HCT116 (cell line): ENCODE measurements around the gene NOTCH4. TPM values are rescaled to one million over a fixed set of nuclear protein-coding genes. Genes with fewer than 3 reads are reported as not detected.

Source experiments
- ATAC-seq: fragments of 200-7000 bp; cut with Tn5 transposase; 2 replicates; pipeline ENCODE4 v1.9.1; 2020; ENCODE audit warnings: mild to moderate bottlenecking, moderate library complexity
- BruUV-seq: library from RNA; stranded (reverse); fragments of 400-500 nt; replicated peaks from 2 replicates; lab custom pipeline; 2021; lab: Mats Ljungman, UMichigan
- CTCF ChIA-PET: fragments of 300-600 bp; sonication (Branson Sonifier 250); formaldehyde crosslinking; loops from one replicate; lab custom pipeline; 2021; ENCODE audit warnings: antibody characterized with exemption; lab: Charles Lee
- POLR2A ChIA-PET: fragments of 300-600, 350-600 bp; sonication (Branson Sonifier 250); formaldehyde crosslinking; loops from one replicate; lab custom pipeline; 2021; ENCODE audit warnings: antibody characterized with exemption; lab: Charles Lee
- RAD21 ChIA-PET, 2 experiments: fragments of 300-600 bp; sonication (Branson Sonifier 250); formaldehyde crosslinking; loops; one replicate each; lab custom pipeline; 2023; ENCODE audit warnings: low total read pairs in 2 of 2; ENCODE audit not compliant: uncharacterized antibody in 2 of 2, unreplicated experiment in 2 of 2, low non-redundant PET in 1 of 2; lab: Charles Lee
- DNase-seq: peaks from one replicate; pipeline ENCODE4 v3.0.0-alpha.2; 2010; ENCODE audit warnings: low read depth, low spot score
- H2AFZ ChIP-seq: fragments of 200-600 bp; shearing (Covaris generic), sonication (generic); 2 replicates; pipeline ENCODE4 v1.6.1; 2017; ENCODE audit warnings: low read depth, mixed run types, mixed read lengths, antibody characterized with exemption, low read length; ENCODE audit not compliant: poor library complexity, severe bottlenecking
- H3K27ac ChIP-seq: 2 replicates; pipeline ENCODE4 v1.5.1; 2012; ENCODE audit warnings: low read depth, low read length
- H3K27me3 ChIP-seq: fragments of 200-600 bp; sonication (generic); 2 replicates; pipeline ENCODE4 v1.6.1; 2016; ENCODE audit warnings: mixed run types, low read length, mixed read lengths; ENCODE audit not compliant: insufficient read depth
- H3K36me3 ChIP-seq, 2 experiments: fragments of 200-500 bp in 1 of 2; fragments of 200-600 bp in 1 of 2; sonication (Bioruptor generic) in 1 of 2; sonication (generic) in 1 of 2; 2 replicates each; pipeline versions ENCODE4 v1.5.1 to v1.6.1; 2014 to 2016; ENCODE audit warnings: low read length in 2 of 2, inconsistent platforms in 1 of 2, mixed read lengths in 1 of 2, mixed run types in 1 of 2; ENCODE audit not compliant: insufficient read depth in 2 of 2, control insufficient read depth in 1 of 2
- H3K4me1 ChIP-seq, 2 experiments: fragments of 200-600 bp in 1 of 2; sonication (generic) in 1 of 2; 2 replicates each; pipeline versions ENCODE4 v1.5.1 to v1.6.1; 2012 to 2017; ENCODE audit warnings: low read length in 2 of 2, inconsistent platforms in 1 of 2, mild to moderate bottlenecking in 1 of 2, mixed read lengths in 1 of 2, mixed run types in 1 of 2, moderate library complexity in 1 of 2; ENCODE audit not compliant: insufficient read depth in 2 of 2, control insufficient read depth in 1 of 2
- H3K4me2 ChIP-seq: fragments of 200-600 bp; sonication (generic); 2 replicates; pipeline ENCODE4 v1.6.1; 2017; ENCODE audit warnings: mixed run types, low read length, mixed read lengths
- H3K4me3 ChIP-seq, 2 experiments: fragments of 200-600 bp in 1 of 2; sonication (generic) in 1 of 2; replicated peaks in 1 of 2; 2 replicates each; pipeline ENCODE4 v1.5.1; 2011 to 2016; ENCODE audit warnings: low read length in 2 of 2, control low read depth in 1 of 2, low read depth in 1 of 2, mild to moderate bottlenecking in 1 of 2, mixed read lengths in 1 of 2, mixed run types in 1 of 2
- H3K79me2 ChIP-seq: fragments of 200-600 bp; sonication (generic); 2 replicates; pipeline ENCODE4 v1.6.1; 2017; ENCODE audit warnings: mild to moderate bottlenecking, mixed run types, low read length, moderate library complexity, mixed read lengths; ENCODE audit not compliant: insufficient read depth
- H3K9ac ChIP-seq: fragments of 200-600 bp; sonication (generic); 2 replicates; pipeline ENCODE4 v1.6.1; 2016; ENCODE audit warnings: low read length, mixed read lengths
- H3K9me2 ChIP-seq: fragments of 200-600 bp; sonication (generic), shearing (Covaris generic); 2 replicates; pipeline ENCODE4 v1.6.1; 2017; ENCODE audit warnings: mixed run types, mild to moderate bottlenecking, moderate library complexity; ENCODE audit not compliant: insufficient read depth
- H3K9me3 ChIP-seq, 2 experiments: fragments of 200-500 bp in 1 of 2; fragments of 200-600 bp in 1 of 2; sonication (Bioruptor generic) in 1 of 2; sonication (generic) in 1 of 2; 2 replicates each; pipeline ENCODE4 v1.6.1; 2014 to 2017; ENCODE audit warnings: low read length in 2 of 2, mixed read lengths in 2 of 2, inconsistent platforms in 1 of 2, low read depth in 1 of 2, mild to moderate bottlenecking in 1 of 2, mixed run types in 1 of 2, moderate library complexity in 1 of 2; ENCODE audit not compliant: control insufficient read depth in 1 of 2, insufficient read depth in 1 of 2
- H4K20me1 ChIP-seq: fragments of 200-600 bp; sonication (generic), shearing (Covaris generic); 2 replicates; pipeline ENCODE4 v1.6.1; 2017; ENCODE audit warnings: mixed run types, mild to moderate bottlenecking, moderate library complexity; ENCODE audit not compliant: insufficient read depth
- CEBPB ChIP-seq: IDR thresholded peaks from 2 replicates; pipeline ENCODE4 v1.6.1; 2012; ENCODE audit warnings: low read depth
- ELF1 ChIP-seq: IDR thresholded peaks from 2 replicates; pipeline ENCODE4 v1.6.1; 2012; ENCODE audit warnings: low read depth, borderline replicate concordance
- EZH2 ChIP-seq: fragments of 200-600 bp; sonication (generic); IDR thresholded peaks from 2 replicates; pipeline ENCODE4 v1.6.1; 2017; ENCODE audit warnings: antibody characterized with exemption, mixed run types
- MAX ChIP-seq: IDR thresholded peaks from 2 replicates; pipeline ENCODE4 v1.6.1; 2012
- RAD21 ChIP-seq: IDR thresholded peaks from 2 replicates; pipeline ENCODE4 v1.6.1; 2012; ENCODE audit warnings: low read depth, mild to moderate bottlenecking
- SIN3A ChIP-seq: IDR thresholded peaks from 2 replicates; pipeline ENCODE4 v1.6.1; 2012; ENCODE audit warnings: low read depth
- SRF ChIP-seq: IDR thresholded peaks from 2 replicates; pipeline ENCODE4 v1.6.1; 2012; ENCODE audit warnings: low read depth
- YY1 ChIP-seq: IDR thresholded peaks from 2 replicates; pipeline ENCODE4 v1.6.1; 2011; ENCODE audit warnings: low read length, low read depth, moderate library complexity, mild to moderate bottlenecking; ENCODE audit not compliant: insufficient replicate concordance; ENCODE audit errors: extremely low read depth
- ZFX ChIP-seq: fragments of 450-650 bp; IDR thresholded peaks from 2 replicates; pipeline ENCODE4 v1.6.1; 2017
- ZNF274 ChIP-seq: fragments of 200-500 bp; sonication (Bioruptor generic); IDR thresholded peaks from 2 replicates; pipeline ENCODE4 v1.6.1; 2014; ENCODE audit warnings: mild to moderate bottlenecking, low read depth, low read length, inconsistent platforms
- intact Hi-C: fragments of 100-400 bp; cut with micrococcal nuclease; formaldehyde crosslinking; loops from 2 replicates; pipeline ENCODE4 v1.10.0; 2022
- total RNA-seq: library from RNA; stranded (reverse); gene quantifications from one replicate; pipeline ENCODE4 v1.2.1, GENCODE V29; 2021; ENCODE audit not compliant: unreplicated experiment
- TF ChIP-seq, protein P1 (sequence below), 3 experiments: fragments of 200-600 bp in 1 of 3; sonication (generic) in 1 of 3; IDR thresholded peaks in 2 of 3; conservative IDR thresholded peaks in 1 of 3; 2 replicates each; pipeline ENCODE4 v1.5.1; 2012 to 2017; ENCODE audit warnings: low read depth in 2 of 3, low read length in 2 of 3, antibody characterized with exemption in 1 of 3, borderline replicate concordance in 1 of 3, control low read depth in 1 of 3, mild to moderate bottlenecking in 1 of 3, mixed read lengths in 1 of 3, mixed run types in 1 of 3, moderate library complexity in 1 of 3; ENCODE audit not compliant: insufficient read depth in 1 of 3
- TF ChIP-seq, protein P2 (sequence below): IDR thresholded peaks from 2 replicates; pipeline ENCODE4 v1.6.1; 2012
- TF ChIP-seq, protein P3 (sequence below): IDR thresholded peaks from 2 replicates; pipeline ENCODE4 v1.6.1; 2012; ENCODE audit warnings: low read depth

The NOTCH4 gene
- total RNA-seq, 1 experiment from 2014 or later = 0.81 TPM

DNA sequence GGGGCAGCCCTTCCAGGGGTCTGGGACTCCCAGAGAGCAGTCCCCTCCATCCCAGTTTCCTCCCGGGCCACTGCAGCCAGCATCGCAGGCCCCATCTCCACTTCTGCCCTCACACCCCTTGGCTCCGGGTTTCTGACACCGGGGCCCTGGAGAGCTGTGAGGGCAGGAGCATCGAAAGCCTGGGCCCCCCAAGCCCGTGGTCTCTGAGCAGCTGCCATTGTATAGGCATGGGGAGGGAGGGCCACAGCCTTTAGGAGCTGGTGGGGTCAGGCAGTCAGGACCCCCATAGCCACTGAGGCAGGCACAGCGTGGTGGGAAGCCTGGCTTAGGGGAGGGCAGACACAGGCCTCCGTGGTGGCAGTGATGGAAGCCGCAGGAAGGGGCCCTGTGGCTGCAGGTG, 21.7 kb downstream of the NOTCH4 start:
- Histone ChIP-seq H3K4me1 (peaks cover 4 to 11% of the 10 kb centered on the region in 2 experiments), H3K79me2 (no peaks in the 10 kb centered on the region), H3K27ac (no peak overlapping the region), H3K9me2 (no peaks in the 10 kb centered on the region), H3K27me3 (0 out of 2 replicates have a peak, but pooled peaks cover 3% of the 10 kb centered on the region), H3K9ac (no peak overlapping the region), H4K20me1 (no peaks in the 10 kb centered on the region), H2AFZ (no peak overlapping the region), H3K9me3 (no peaks in the 10 kb centered on the region), H3K36me3 (no peaks in the 10 kb centered on the region), H3K4me3 (no peak overlapping the region), H3K4me2 (no peak overlapping the region)
- CTCF ChIA-PET = no interaction called here
- no TSS peak for BruUV-seq
- ATAC-seq (no peak), DNase-seq (no peak)
- TF ChIP-seq MAX = no peak
- TF ChIP-seq EZH2 = no peak
- TF ChIP-seq ZFX = no peak
- POLR2A ChIA-PET = no interaction called here
- RAD21 ChIA-PET = no interaction called here
- intact Hi-C loops = no loop called here

DNA sequence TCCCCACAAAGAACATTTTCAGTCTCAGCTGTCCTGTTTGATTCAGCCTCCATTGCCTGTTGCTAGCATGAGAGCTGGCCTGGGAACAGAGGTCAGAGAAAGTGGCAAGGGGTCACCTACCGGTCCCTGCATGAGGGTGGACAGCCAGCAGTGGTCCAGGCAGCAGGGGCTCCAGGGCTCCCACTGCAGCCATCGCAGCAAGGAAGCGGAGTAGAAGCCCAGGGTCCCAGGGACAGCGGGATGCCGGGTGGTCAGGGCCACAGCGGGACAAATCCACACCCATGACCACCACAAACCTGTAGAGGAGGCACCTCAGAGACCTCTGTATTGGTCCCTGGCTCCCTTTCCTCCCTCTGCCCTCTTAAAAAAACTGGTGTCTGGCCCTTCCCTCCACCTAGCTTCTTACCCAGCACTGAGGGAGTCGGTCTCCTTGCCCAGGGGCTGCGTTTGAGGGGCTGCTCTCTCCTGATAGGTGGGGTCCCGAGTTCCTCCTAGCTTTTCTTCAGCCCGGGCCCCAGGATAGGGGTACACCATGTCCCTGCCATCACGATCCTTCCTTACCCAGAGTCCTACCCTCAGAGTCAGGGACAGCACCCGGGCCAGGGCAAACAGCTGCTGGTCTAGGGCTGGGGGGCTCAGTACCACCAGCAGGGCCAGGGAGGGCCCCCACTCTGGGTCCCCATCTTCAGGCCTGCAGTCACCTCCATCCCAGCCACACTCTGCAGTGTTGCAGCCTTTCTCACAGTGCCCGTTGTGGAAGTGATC, 23.0 kb downstream of the NOTCH4 start:
- no peaks in the 10 kb centered on the region for H3K36me3 ChIP-seq
- POLR2A ChIA-PET = no interaction called here
- BruUV-seq = no TSS peak
- no peak overlapping the region for H3K9ac ChIP-seq
- ATAC-seq = no peak
- H4K20me1 ChIP-seq = no peaks in the 10 kb centered on the region
- CTCF ChIA-PET = no interaction called here
- H3K27ac ChIP-seq = no peak overlapping the region
- no peak for DNase-seq
- H3K4me3 ChIP-seq = no peak overlapping the region
- H3K4me2 ChIP-seq = no peak overlapping the region
- H3K9me3 ChIP-seq = no peaks in the 10 kb centered on the region
- peaks cover 11 to 22% of the 10 kb centered on the region in 2 experiments for H3K4me1 ChIP-seq
- intact Hi-C loops = no loop called here
- RAD21 ChIA-PET = no interaction called here
- no peaks in the 10 kb centered on the region for H3K9me2 ChIP-seq
- H2AFZ ChIP-seq = no peak overlapping the region
- H3K27me3 ChIP-seq = 0 out of 2 replicates have a peak, but pooled peaks cover 3% of the 10 kb centered on the region
- no peaks in the 10 kb centered on the region for H3K79me2 ChIP-seq
- TF ChIP-seq SIN3A (no peak), RAD21 (no peak), SRF (no peak), YY1 (no peak), ZNF274 (no peak), ELF1 (no peak), CEBPB (no peak), ZFX (no peak), MAX (no peak)
- TF ChIP-seq, protein P1, sequence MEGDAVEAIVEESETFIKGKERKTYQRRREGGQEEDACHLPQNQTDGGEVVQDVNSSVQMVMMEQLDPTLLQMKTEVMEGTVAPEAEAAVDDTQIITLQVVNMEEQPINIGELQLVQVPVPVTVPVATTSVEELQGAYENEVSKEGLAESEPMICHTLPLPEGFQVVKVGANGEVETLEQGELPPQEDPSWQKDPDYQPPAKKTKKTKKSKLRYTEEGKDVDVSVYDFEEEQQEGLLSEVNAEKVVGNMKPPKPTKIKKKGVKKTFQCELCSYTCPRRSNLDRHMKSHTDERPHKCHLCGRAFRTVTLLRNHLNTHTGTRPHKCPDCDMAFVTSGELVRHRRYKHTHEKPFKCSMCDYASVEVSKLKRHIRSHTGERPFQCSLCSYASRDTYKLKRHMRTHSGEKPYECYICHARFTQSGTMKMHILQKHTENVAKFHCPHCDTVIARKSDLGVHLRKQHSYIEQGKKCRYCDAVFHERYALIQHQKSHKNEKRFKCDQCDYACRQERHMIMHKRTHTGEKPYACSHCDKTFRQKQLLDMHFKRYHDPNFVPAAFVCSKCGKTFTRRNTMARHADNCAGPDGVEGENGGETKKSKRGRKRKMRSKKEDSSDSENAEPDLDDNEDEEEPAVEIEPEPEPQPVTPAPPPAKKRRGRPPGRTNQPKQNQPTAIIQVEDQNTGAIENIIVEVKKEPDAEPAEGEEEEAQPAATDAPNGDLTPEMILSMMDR (IDR thresholded peaks at IDR 0.05 in 2 of 3, conservative IDR thresholded peaks at IDR 0.05 in 1 of 3; ENCODE audit: borderline replicate concordance in 1 of 3, insufficient read depth in 1 of 3, low read depth in 2 of 3, low read length in 2 of 3) = no peak
- TF ChIP-seq, protein P2, sequence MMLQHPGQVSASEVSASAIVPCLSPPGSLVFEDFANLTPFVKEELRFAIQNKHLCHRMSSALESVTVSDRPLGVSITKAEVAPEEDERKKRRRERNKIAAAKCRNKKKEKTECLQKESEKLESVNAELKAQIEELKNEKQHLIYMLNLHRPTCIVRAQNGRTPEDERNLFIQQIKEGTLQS = no peak
- TF ChIP-seq, protein P3, sequence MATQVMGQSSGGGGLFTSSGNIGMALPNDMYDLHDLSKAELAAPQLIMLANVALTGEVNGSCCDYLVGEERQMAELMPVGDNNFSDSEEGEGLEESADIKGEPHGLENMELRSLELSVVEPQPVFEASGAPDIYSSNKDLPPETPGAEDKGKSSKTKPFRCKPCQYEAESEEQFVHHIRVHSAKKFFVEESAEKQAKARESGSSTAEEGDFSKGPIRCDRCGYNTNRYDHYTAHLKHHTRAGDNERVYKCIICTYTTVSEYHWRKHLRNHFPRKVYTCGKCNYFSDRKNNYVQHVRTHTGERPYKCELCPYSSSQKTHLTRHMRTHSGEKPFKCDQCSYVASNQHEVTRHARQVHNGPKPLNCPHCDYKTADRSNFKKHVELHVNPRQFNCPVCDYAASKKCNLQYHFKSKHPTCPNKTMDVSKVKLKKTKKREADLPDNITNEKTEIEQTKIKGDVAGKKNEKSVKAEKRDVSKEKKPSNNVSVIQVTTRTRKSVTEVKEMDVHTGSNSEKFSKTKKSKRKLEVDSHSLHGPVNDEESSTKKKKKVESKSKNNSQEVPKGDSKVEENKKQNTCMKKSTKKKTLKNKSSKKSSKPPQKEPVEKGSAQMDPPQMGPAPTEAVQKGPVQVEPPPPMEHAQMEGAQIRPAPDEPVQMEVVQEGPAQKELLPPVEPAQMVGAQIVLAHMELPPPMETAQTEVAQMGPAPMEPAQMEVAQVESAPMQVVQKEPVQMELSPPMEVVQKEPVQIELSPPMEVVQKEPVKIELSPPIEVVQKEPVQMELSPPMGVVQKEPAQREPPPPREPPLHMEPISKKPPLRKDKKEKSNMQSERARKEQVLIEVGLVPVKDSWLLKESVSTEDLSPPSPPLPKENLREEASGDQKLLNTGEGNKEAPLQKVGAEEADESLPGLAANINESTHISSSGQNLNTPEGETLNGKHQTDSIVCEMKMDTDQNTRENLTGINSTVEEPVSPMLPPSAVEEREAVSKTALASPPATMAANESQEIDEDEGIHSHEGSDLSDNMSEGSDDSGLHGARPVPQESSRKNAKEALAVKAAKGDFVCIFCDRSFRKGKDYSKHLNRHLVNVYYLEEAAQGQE = no peak
